Caco-2 (cell line): Measurements from ENCODE around the gene SIDT1. TPM values are rescaled to one million over a fixed set of nuclear protein-coding genes. Genes with fewer than 3 reads are reported as not detected.

ENCODE experiments used
- BruUV-seq: library from RNA; stranded (reverse); fragments of 400-500 nt; replicated peaks from 2 replicates; lab custom pipeline; 2021; lab: Mats Ljungman, UMichigan
- CTCF ChIA-PET: fragments of 300-600 bp; sonication (Branson Sonifier 250); formaldehyde crosslinking; loops from one replicate; lab custom pipeline; 2022; ENCODE audit warnings: antibody characterized with exemption; lab: Charles Lee
- POLR2A ChIA-PET: fragments of 300-600 bp; sonication (Branson Sonifier 250); formaldehyde crosslinking; loops from one replicate; lab custom pipeline; 2022; ENCODE audit warnings: antibody characterized with exemption; lab: Charles Lee
- DNase-seq, 2 experiments: peaks; one replicate each; pipeline versions ENCODE4 v3.0.0 to v3.0.0-alpha.2; 2020 to 2022
- H3K27me3 ChIP-seq: replicated peaks from 2 replicates; pipeline ENCODE4 v1.6.0; 2011; ENCODE audit warnings: low read length; ENCODE audit not compliant: control insufficient read depth, insufficient read depth
- H3K36me3 ChIP-seq: 2 replicates; pipeline ENCODE4 v1.5.1; 2011; ENCODE audit warnings: low read length; ENCODE audit not compliant: control insufficient read depth, insufficient read depth
- H3K4me1 ChIP-seq: fragments of 250-450 bp; sonication (Bioruptor Pico); 2 replicates; pipeline ENCODE4 v1.5.1; 2020; ENCODE audit warnings: mild to moderate bottlenecking
- H3K4me3 ChIP-seq: 2 replicates; pipeline ENCODE4 v1.5.1; 2011; ENCODE audit warnings: low read depth, mild to moderate bottlenecking, control low read depth, low read length
- H3K9me3 ChIP-seq: fragments of 250-450 bp; sonication (Bioruptor Pico); 2 replicates; pipeline ENCODE4 v1.5.1; 2020; ENCODE audit warnings: mild to moderate bottlenecking, moderate library complexity
- H3K27ac Mint-ChIP-seq: one replicate; pipeline ENCODE4 v1.8.0; 2022; ENCODE audit warnings: mixed read lengths; ENCODE audit not compliant: unreplicated experiment
- H3K27me3 Mint-ChIP-seq: one replicate; pipeline ENCODE4 v1.8.0; 2022; ENCODE audit warnings: mixed read lengths; ENCODE audit not compliant: insufficient read depth, unreplicated experiment
- H3K36me3 Mint-ChIP-seq: one replicate; pipeline ENCODE4 v1.8.0; 2022; ENCODE audit warnings: mild to moderate bottlenecking, mixed read lengths; ENCODE audit not compliant: insufficient read depth, unreplicated experiment
- H3K4me1 Mint-ChIP-seq: one replicate; pipeline ENCODE4 v1.8.0; 2022; ENCODE audit warnings: low read depth, mixed read lengths; ENCODE audit not compliant: unreplicated experiment
- H3K4me3 Mint-ChIP-seq: one replicate; pipeline ENCODE4 v1.8.0; 2022; ENCODE audit warnings: mild to moderate bottlenecking, moderate library complexity, mixed read lengths; ENCODE audit not compliant: unreplicated experiment
- H3K9me3 Mint-ChIP-seq: one replicate; pipeline ENCODE4 v1.8.0; 2022; ENCODE audit warnings: mixed read lengths; ENCODE audit not compliant: unreplicated experiment
- intact Hi-C: fragments of 100-400 bp; cut with micrococcal nuclease; formaldehyde crosslinking; loops from one replicate; pipeline ENCODE4 v1.10.0; 2022; ENCODE audit not compliant: unreplicated experiment
- total RNA-seq: library from RNA; stranded (reverse); gene quantifications from 2 replicates; pipeline ENCODE4 v1.2.3, GENCODE V29; 2022
- TF ChIP-seq, protein P1 (sequence below), 2 experiments: fragments of 200-600 bp in 1 of 2; IDR thresholded peaks; 1 replicate in 1 of 2; 2 replicates in 1 of 2; pipeline versions ENCODE4 v1.5.1 to v1.8.0; 2011 to 2022; ENCODE audit warnings: antibody characterized with exemption in 1 of 2, control low read depth in 1 of 2, inconsistent platforms in 1 of 2, low read depth in 1 of 2, low read length in 1 of 2, mild to moderate bottlenecking in 1 of 2, moderate library complexity in 1 of 2; ENCODE audit not compliant: insufficient read depth in 1 of 2, severe bottlenecking in 1 of 2, unreplicated experiment in 1 of 2

SIDT1 gene
- total RNA-seq, 1 experiment from 2014 or later = 0.84 TPM

DNA sequence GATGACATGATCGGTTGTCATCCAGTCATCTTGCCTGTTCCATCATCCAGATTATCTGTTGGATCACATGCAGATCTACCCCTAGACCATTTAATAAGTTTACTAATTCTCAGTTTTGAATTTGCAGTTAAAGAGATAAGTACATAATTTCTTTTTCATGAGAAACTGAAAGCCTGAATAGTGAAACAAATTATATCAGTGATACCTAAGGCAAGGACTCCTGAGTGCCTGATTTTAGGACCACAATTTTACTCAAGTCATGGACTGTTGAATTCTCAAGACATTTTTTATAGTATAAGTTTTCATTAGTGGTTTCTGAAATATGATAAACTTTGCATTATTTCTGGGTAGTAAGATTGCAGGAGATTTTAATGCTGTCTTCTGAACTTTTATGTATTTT, 13.2 kb downstream of the SIDT1 start:
- H3K4me3 ChIP-seq = no peak overlapping the region
- no peak for DNase-seq
- no peak overlapping the region for H3K27ac Mint-ChIP-seq
- no peak overlapping the region for H3K4me3 Mint-ChIP-seq
- H3K4me1 Mint-ChIP-seq = no peaks in the 10 kb centered on the region
- no peaks in the 10 kb centered on the region for H3K4me1 ChIP-seq
- TF ChIP-seq, protein P1, sequence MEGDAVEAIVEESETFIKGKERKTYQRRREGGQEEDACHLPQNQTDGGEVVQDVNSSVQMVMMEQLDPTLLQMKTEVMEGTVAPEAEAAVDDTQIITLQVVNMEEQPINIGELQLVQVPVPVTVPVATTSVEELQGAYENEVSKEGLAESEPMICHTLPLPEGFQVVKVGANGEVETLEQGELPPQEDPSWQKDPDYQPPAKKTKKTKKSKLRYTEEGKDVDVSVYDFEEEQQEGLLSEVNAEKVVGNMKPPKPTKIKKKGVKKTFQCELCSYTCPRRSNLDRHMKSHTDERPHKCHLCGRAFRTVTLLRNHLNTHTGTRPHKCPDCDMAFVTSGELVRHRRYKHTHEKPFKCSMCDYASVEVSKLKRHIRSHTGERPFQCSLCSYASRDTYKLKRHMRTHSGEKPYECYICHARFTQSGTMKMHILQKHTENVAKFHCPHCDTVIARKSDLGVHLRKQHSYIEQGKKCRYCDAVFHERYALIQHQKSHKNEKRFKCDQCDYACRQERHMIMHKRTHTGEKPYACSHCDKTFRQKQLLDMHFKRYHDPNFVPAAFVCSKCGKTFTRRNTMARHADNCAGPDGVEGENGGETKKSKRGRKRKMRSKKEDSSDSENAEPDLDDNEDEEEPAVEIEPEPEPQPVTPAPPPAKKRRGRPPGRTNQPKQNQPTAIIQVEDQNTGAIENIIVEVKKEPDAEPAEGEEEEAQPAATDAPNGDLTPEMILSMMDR (IDR thresholded peaks at IDR 0.05; ENCODE audit: insufficient read depth in 1 of 2, low read depth in 1 of 2, low read length in 1 of 2, severe bottlenecking in 1 of 2, unreplicated experiment in 1 of 2) = no peak
- H3K9me3 ChIP-seq = peaks cover 9% of the 10 kb centered on the region
- ChIA-PET CTCF (no interaction called here), POLR2A (no interaction called here)
- no peaks in the 10 kb centered on the region for H3K36me3 Mint-ChIP-seq
- BruUV-seq = no TSS peak
- H3K36me3 ChIP-seq = no peaks in the 10 kb centered on the region
- H3K9me3 Mint-ChIP-seq = no peaks in the 10 kb centered on the region
- no peaks in the 10 kb centered on the region for H3K27me3 ChIP-seq
- H3K27me3 Mint-ChIP-seq = peaks cover 3% of the 10 kb centered on the region
- intact Hi-C loops = no loop called here

DNA sequence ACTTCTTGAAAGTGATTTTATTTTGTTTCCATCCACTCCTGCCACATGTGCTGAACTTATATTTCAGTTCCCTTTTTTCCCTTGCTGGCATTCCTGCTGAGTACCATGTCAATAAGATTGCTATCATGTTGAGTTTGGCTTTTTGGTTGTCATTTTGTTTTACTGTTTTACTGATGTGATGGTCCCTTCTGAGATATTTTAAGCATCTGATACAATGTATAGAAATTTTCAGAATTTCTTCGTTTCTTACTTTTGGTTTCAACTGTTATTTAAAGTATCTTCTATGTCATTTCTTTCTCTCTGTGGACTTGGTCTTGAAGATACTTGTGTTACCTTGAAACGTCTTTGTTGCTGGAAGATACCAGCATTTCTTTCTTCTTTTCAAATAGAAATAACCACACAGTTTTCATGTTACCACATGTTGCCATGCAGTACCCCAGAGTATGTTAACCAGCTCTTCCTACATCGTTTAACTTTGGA, 14.1 kb downstream of the SIDT1 start:
- DNase-seq = no peak
- Histone ChIP-seq H3K9me3 (peaks cover 6% of the 10 kb centered on the region), H3K4me1 (peaks cover 5% of the 10 kb centered on the region), H3K4me3 (no peak overlapping the region), H3K36me3 (no peaks in the 10 kb centered on the region), H3K27me3 (no peaks in the 10 kb centered on the region)
- Mint-ChIP-seq H3K27ac (no peak overlapping the region), H3K9me3 (no peaks in the 10 kb centered on the region), H3K36me3 (no peaks in the 10 kb centered on the region), H3K4me1 (peaks cover 2% of the 10 kb centered on the region), H3K27me3 (peaks cover 3% of the 10 kb centered on the region), H3K4me3 (no peak overlapping the region)
- TF ChIP-seq, protein P1 (IDR thresholded peaks at IDR 0.05; ENCODE audit: insufficient read depth in 1 of 2, low read depth in 1 of 2, low read length in 1 of 2, severe bottlenecking in 1 of 2, unreplicated experiment in 1 of 2) = no peak
- CTCF ChIA-PET = no interaction called here
- POLR2A ChIA-PET = no interaction called here
- no TSS peak for BruUV-seq
- intact Hi-C loops = no loop called here

DNA sequence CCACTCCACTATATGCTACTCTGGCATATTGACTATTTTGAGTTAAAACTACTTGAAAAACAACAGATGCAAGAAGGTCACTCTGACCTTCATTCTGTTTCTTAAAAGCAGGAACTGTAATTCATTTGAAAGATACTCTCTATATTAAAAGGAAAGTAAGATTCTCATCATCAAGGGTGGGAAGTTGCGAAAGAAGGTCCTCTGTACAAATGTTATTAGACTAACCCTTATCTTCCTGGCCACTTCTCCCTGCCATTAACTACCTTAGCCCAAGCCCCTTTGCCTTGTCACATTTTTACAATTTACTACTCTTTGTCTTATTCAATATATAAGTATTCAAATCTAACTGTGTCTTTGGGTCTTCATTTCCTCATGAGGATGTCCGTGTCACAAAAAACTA, 16.1 kb downstream of the SIDT1 start:
- Mint-ChIP-seq H3K4me1 (peaks cover 13% of the 10 kb centered on the region), H3K27ac (no peak overlapping the region), H3K36me3 (no peaks in the 10 kb centered on the region), H3K9me3 (no peaks in the 10 kb centered on the region), H3K4me3 (no peak overlapping the region), H3K27me3 (peaks cover 3% of the 10 kb centered on the region)
- BruUV-seq = no TSS peak
- intact Hi-C loops = no loop called here
- Histone ChIP-seq H3K4me3 (no peak overlapping the region), H3K36me3 (no peaks in the 10 kb centered on the region), H3K4me1 (peaks cover 18% of the 10 kb centered on the region), H3K9me3 (no peaks in the 10 kb centered on the region), H3K27me3 (no peaks in the 10 kb centered on the region)
- CTCF ChIA-PET = no interaction called here
- DNase-seq = no peak
- TF ChIP-seq, protein P1 (IDR thresholded peaks at IDR 0.05; ENCODE audit: insufficient read depth in 1 of 2, low read depth in 1 of 2, low read length in 1 of 2, severe bottlenecking in 1 of 2, unreplicated experiment in 1 of 2) = no peak
- POLR2A ChIA-PET = no interaction called here
